RWPE2 (cell line): Measurements from ENCODE around the gene EPHA6.

Experiments used
- ATAC-seq: fragments of 200-7000 bp; cut with Tn5 transposase; 3 replicates; pipeline ENCODE4 v1.9.1; 2021; ENCODE audit warnings: low read depth
- DNase-seq: peaks from one replicate; pipeline ENCODE4 v3.0.0-alpha.2; 2020; ENCODE audit warnings: low spot score
- H3K27ac ChIP-seq: fragments of 450-650 bp; 2 replicates; pipeline ENCODE4 v1.5.1; 2017; ENCODE audit warnings: mild to moderate bottlenecking; ENCODE audit not compliant: poor library complexity, severe bottlenecking
- H3K27me3 ChIP-seq: fragments of 250-450 bp; sonication (Bioruptor Pico); 2 replicates; pipeline ENCODE4 v1.5.1; 2021; ENCODE audit warnings: mild to moderate bottlenecking, moderate library complexity; ENCODE audit not compliant: insufficient read depth, poor library complexity, severe bottlenecking
- H3K36me3 ChIP-seq: fragments of 250-450 bp; sonication (Bioruptor Pico); 2 replicates; pipeline ENCODE4 v1.5.1; 2020; ENCODE audit warnings: low read depth, mild to moderate bottlenecking, moderate library complexity
- H3K4me1 ChIP-seq: fragments of 250-450 bp; sonication (Bioruptor Pico); 2 replicates; pipeline ENCODE4 v1.5.1; 2021; ENCODE audit warnings: mild to moderate bottlenecking, moderate library complexity; ENCODE audit not compliant: insufficient read depth, poor library complexity, severe bottlenecking
- H3K4me3 ChIP-seq: fragments of 250-450 bp; sonication (Bioruptor Pico); 2 replicates; pipeline ENCODE4 v1.5.1; 2021; ENCODE audit warnings: mild to moderate bottlenecking, moderate library complexity; ENCODE audit not compliant: severe bottlenecking
- H3K9me3 ChIP-seq: fragments of 250-450 bp; sonication (Bioruptor Pico); 2 replicates; pipeline ENCODE4 v1.5.1; 2021; ENCODE audit warnings: mild to moderate bottlenecking, moderate library complexity; ENCODE audit not compliant: severe bottlenecking
- TF ChIP-seq, protein P1 (sequence below): fragments of 450-650 bp; IDR thresholded peaks from one replicate; pipeline ENCODE4 v1.5.1; 2017; ENCODE audit warnings: mild to moderate bottlenecking, moderate library complexity; ENCODE audit not compliant: poor library complexity, severe bottlenecking

EPHA6 gene

DNA sequence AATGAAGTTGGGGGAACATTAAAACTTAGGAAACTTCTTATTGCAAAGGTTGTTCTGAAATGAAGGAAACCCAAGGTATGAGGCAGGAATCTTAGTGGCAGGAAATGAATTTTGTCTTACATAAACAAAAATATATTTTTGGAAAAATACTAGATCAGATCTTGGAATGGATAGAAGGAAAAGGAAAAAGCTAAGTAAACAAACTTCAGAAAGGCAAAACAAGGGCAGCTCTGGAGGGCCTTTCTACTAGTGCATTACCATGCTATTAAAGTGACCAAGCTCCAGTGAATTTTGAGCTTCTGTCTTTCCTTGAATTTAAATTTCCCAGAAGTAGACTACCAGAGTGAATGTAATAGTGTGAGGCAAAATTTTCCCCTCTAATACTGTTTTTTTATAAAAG lies 963.8 kb downstream of the EPHA6 start:
- no peak for ATAC-seq
- no peaks in the 10 kb centered on the region for H3K4me1 ChIP-seq
- TF ChIP-seq, protein P1, sequence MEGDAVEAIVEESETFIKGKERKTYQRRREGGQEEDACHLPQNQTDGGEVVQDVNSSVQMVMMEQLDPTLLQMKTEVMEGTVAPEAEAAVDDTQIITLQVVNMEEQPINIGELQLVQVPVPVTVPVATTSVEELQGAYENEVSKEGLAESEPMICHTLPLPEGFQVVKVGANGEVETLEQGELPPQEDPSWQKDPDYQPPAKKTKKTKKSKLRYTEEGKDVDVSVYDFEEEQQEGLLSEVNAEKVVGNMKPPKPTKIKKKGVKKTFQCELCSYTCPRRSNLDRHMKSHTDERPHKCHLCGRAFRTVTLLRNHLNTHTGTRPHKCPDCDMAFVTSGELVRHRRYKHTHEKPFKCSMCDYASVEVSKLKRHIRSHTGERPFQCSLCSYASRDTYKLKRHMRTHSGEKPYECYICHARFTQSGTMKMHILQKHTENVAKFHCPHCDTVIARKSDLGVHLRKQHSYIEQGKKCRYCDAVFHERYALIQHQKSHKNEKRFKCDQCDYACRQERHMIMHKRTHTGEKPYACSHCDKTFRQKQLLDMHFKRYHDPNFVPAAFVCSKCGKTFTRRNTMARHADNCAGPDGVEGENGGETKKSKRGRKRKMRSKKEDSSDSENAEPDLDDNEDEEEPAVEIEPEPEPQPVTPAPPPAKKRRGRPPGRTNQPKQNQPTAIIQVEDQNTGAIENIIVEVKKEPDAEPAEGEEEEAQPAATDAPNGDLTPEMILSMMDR = no peak

DNA sequence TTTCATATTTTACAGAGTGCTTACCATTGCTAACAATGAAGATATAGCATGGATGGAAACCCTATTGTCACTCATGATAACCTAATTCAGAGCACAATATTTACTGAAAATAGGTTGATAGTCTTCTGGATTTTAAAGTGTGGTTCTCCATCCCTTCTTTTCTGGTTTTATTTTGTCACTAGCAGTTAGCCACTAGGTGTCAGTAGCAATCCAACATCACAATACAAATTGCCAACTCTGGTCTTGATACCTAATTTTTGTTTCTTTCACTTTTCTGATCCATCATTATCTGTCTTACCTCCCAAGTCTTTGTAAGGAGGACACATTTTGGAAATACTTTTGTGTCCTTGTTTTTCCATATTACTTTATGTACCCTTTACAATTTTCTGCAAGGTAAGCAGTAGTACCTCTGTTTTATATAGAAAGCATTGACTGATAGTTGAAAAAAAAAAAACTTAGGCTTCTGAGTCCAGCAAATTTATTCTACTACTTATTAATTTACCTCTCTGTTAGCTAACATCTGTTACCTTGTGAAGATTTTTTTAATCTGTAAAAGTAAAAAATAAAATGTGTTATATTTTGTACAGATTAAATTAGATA lies 979.1 kb downstream of the EPHA6 start:
- Histone ChIP-seq H3K27me3 (no peaks in the 10 kb centered on the region), H3K27ac (no peak overlapping the region), H3K4me1 (no peaks in the 10 kb centered on the region), H3K4me3 (no peak overlapping the region), H3K36me3 (peaks cover 8% of the 10 kb centered on the region; the same call in 1 of the 2 replicates), H3K9me3 (no peaks in the 10 kb centered on the region)
- TF ChIP-seq, protein P1 = peak; percentile 88
- DNase-seq (no peak), ATAC-seq (no peak)

More for the DNA sequence above, 963.8 kb downstream of the EPHA6 start:
- no peak overlapping the region for H3K4me3 ChIP-seq
- H3K9me3 ChIP-seq = no peaks in the 10 kb centered on the region
- no peak overlapping the region for H3K27ac ChIP-seq
- no peaks in the 10 kb centered on the region for H3K36me3 ChIP-seq
- no peaks in the 10 kb centered on the region for H3K27me3 ChIP-seq
- no peak for DNase-seq

DNA sequence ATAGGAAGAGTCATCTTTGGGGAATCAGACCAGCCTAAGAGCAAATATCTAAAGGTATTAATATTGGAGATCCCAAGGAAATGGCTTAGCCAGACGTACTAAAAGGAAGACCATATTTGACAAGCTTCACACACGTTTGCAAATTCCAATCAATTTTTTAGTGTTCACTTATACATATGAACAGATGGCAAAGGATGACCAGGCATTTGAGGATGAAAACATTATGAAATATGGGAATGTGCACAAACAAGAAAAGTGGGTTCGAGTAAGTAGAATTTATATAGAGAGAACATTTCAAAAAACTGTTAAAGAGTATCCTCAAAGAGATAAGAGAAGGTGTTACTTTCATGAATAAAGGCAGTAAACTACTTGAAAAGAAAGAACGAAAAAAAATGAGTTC lies 981.6 kb downstream of the EPHA6 start:
- H3K27ac ChIP-seq = no peak overlapping the region
- H3K4me3 ChIP-seq = no peak overlapping the region
- TF ChIP-seq, protein P1 = no peak
- no peaks in the 10 kb centered on the region for H3K4me1 ChIP-seq
- peaks cover 4% of the 10 kb centered on the region; the same call in 1 of the 2 replicates for H3K36me3 ChIP-seq
- no peaks in the 10 kb centered on the region for H3K9me3 ChIP-seq
- no peak for DNase-seq
- ATAC-seq = no peak
- no peaks in the 10 kb centered on the region for H3K27me3 ChIP-seq
